ENCODE measurements around the gene PSG7. TPM values are rescaled to one million over a fixed set of nuclear protein-coding genes. Genes with fewer than 3 reads are reported as not detected.
A peak's percentile ranks its signal among the peaks of the same experiment; 100 is the strongest.
"Not testable (repeated sequence)": the region's sequence is repeated elsewhere in the genome, so short reads cannot be mapped to it uniquely, and the experiment has no call there.

PSG7 gene
- total RNA-seq, 4 donors from 2014 or later, result not detected

DNA sequence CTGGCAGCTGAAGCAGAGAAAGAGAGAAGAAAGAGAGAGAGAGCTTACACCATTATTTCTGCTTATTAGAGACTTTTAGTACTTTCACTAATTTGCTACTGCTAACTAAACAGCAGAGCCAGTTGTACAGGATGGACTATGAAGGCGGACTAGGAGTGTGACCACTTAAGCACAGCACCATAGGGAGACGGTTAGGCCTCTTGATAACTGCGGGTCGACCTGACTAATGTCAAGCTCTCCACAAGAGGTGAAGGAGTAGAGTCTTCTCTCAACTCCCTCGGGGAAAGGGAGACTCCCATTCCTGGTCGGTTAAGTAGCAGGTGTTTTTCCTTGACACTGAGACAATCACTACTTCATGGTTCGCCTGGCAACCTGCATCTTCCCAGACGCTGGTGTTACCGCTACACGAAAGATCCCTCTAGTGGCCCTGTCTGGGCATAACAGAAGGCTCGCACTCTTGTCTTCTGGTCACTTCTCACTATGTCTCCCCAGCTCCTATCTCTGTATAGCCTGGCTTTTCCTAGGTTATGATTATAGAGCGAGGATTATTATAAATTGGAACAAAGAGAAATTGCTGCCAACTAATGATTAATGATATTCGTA, 5.3 kb upstream of the PSG7 start:
- H3K4me1 ChIP-seq, result no peaks in the 10 kb centered on the region
- no peaks in the 10 kb centered on the region for H3K9me3 ChIP-seq

DNA sequence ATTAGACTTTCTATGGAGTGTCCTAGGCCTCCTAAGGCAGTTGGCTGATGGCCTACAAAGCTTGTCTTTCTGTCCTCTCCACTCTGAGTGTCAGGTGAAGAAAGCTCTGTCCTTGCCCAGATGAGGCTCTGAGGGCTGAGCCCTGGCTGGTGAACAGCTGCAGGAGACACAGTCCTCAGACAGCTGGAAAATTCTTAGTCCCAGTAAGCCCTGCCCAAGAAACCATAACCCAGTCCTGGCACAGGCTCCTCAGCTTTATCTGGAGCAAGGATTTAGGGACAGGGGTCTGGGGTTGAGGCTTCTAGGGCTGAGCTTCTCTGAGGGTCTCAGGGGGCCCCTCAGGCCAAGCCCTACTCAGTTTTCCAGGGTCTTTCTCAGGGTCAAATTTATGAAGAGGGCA, 2.3 kb downstream of the PSG7 start:
- H3K4me3 ChIP-seq, H3K27me3 ChIP-seq, H3K27ac ChIP-seq, DNase-seq, H3K4me1 ChIP-seq, H3K9me3 ChIP-seq, H3K36me3 ChIP-seq: not testable (repeated sequence)

More for the DNA sequence above, 5.3 kb upstream of the PSG7 start:
- Histone ChIP-seq H3K36me3 (no peaks in the 10 kb centered on the region), H3K4me3 (no peak overlapping the region), H3K27ac (no peak overlapping the region), H3K27me3 (no peaks in the 10 kb centered on the region)
- no peak for DNase-seq
- TF ChIP-seq CTCF (IDR thresholded peaks at IDR 0.05), result no peak
- no peak for TF ChIP-seq POLR2A (IDR thresholded peaks at IDR 0.05)

GRCh38 chr19:42934183-42934582, 2.8 kb downstream of the PSG7 start:
- H3K27ac ChIP-seq, H3K27me3 ChIP-seq, H3K9me3 ChIP-seq, H3K4me1 ChIP-seq, H3K36me3 ChIP-seq, H3K4me3 ChIP-seq, DNase-seq: not testable (repeated sequence)

DNA sequence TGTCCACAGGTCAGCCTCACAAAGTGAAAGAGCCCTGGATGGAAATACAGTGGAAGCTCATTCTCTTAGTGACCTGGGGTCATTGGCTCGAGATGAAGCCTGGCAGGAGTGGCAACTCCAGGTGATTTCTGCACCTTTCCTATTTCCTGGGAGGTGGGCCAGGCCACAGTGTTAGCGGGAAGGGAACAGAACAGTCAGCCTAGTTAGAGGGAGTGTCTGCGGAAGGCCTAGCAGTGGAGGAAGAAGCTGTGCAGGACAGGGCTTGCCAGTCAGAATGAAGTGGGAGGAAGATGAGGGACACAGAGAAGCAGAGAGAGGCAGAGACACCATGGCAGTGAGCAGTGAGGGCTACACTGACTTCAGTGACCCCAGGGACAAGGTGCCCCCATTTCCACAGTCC, 3.6 kb downstream of the PSG7 start:
- H3K27me3 ChIP-seq, H3K36me3 ChIP-seq, DNase-seq, H3K4me3 ChIP-seq, H3K9me3 ChIP-seq, H3K4me1 ChIP-seq, H3K27ac ChIP-seq: not testable (repeated sequence)

DNA sequence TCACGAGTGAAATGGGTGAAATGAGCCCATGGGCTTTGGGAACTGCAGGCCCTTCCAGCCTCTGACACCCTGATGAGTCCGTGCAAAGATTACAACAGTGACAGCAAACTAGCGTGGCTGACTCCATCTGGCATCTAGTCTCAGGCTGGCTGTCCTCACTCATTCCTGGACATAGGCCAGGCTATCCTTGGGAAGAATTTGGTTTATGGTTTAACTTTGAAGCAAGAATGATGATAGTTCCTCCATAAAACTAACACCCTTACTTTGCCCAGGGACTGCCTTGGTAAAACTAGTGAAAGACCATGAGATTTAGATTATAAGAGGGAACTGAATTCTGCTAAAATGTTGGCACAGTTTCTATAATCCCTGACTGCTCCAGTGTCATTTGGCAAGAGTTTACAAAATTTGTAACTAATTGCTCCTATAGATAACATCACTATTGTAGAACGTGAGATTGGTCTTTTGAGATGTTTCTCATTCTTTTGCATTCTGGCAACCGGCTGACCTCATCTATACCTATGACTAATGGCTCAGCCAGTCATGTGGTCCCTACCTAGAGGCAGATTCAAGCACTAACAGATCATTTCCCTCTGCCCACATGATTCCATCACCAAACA, 4.4 kb downstream of the PSG7 start:
- not testable (repeated sequence) for H3K27ac ChIP-seq, H3K27me3 ChIP-seq, H3K9me3 ChIP-seq, H3K36me3 ChIP-seq, DNase-seq, H3K4me3 ChIP-seq, H3K4me1 ChIP-seq

DNA sequence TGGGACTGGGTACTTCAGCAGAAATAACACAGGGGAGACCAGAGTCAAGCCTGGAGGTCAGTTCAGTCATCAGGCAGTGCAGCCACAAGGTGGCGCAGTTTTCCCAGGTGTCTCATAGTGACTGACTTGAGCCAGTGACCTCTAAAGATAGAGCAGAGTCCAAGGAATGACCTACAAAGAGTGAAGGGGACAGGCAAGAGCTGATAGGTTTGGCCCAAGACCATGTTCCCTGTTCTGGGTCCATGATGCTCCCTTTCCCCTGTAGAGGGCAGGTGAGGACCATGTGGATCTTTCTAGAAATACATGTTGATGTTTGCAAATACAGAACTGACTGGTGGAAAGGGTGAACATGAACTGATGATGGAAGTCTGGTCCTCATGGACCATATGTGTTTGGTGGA, 6.8 kb downstream of the PSG7 start:
- H3K27ac ChIP-seq, H3K4me3 ChIP-seq, DNase-seq, H3K4me1 ChIP-seq, H3K36me3 ChIP-seq, H3K9me3 ChIP-seq, H3K27me3 ChIP-seq: not testable (repeated sequence)
- TF ChIP-seq CTCF (IDR thresholded peaks at IDR 0.05), result peak in 1 of 6 experiments; percentile 5

DNA sequence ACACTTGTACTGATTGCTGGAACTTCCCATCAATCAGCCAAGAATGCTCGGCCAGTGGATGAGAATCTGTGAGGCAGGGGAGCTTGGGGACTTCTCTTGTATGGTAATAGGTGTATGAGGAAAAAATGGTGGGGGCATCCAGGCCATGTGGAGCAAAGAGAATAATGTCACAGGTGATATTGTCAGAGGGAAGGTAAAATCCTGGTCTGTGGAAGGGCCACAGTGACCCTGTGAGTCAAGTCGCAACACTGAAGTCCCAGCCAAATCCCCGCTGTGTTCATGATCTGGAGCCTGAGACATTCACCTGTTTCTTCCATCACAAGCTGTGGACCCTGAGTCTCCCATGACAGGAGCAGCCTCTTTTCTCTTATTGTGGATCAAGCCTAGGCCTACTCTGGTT, 8.1 kb downstream of the PSG7 start:
- no peak for DNase-seq
- no peaks in the 10 kb centered on the region for H3K36me3 ChIP-seq
- H3K4me3 ChIP-seq, result no peak overlapping the region
- no peak overlapping the region for H3K27ac ChIP-seq
- TF ChIP-seq POLR2A (IDR thresholded peaks at IDR 0.05) (no peak), CTCF (IDR thresholded peaks at IDR 0.05) (no peak)
- H3K27me3 ChIP-seq, result no peaks in the 10 kb centered on the region
- H3K9me3 ChIP-seq, result no peaks in the 10 kb centered on the region
- H3K4me1 ChIP-seq, result no peaks in the 10 kb centered on the region

DNA sequence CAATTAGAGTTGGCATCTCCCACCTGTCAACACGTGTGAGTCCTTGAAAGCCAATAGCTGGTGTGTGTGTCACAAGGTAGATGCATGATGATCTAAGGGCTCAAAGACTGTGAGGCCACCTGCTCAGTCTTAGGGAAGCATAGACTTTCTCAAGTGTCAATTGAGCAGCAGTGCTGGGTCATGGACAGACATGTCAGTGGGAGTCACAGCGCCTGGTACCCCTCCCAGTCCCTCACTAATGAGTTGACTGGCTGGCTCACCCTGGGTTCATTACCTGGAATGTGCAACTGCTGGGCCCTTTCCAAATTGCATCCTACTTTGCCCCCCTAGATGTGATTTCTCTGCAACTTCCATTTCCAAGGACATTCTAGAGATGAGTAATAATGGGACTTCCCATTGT, 10.2 kb downstream of the PSG7 start:
- no peak for DNase-seq
- H3K9me3 ChIP-seq, result no peaks in the 10 kb centered on the region
- TF ChIP-seq POLR2A (IDR thresholded peaks at IDR 0.05) (no peak), CTCF (IDR thresholded peaks at IDR 0.05) (no peak)

More for the DNA sequence above, 10.2 kb downstream of the PSG7 start:
- no peaks in the 10 kb centered on the region for H3K4me1 ChIP-seq
- no peaks in the 10 kb centered on the region for H3K27me3 ChIP-seq
- H3K27ac ChIP-seq, result no peak overlapping the region
- H3K36me3 ChIP-seq, result no peaks in the 10 kb centered on the region
- no peak overlapping the region for H3K4me3 ChIP-seq

Measured in Peyer's patch (tissue), 4 donors.